Stimulated activated CD4-positive, alpha-beta T cell treated with anti-CD3 and anti-CD28 coated beads, Interleukin-15, amount 100 ng/mL, for 48 hours (primary cell): ENCODE results near the gene TYRP1.

Experiments
- DNase-seq, 2 donors: peaks; one replicate each; pipeline ENCODE4 v3.0.0-alpha.2; 2020; ENCODE audit warnings: low read depth in 2 of 2

Gene TYRP1

GRCh38 chr9:12730927-12731326 lies 37.7 kb downstream of the TYRP1 start:
- no peak for DNase-seq

DNA sequence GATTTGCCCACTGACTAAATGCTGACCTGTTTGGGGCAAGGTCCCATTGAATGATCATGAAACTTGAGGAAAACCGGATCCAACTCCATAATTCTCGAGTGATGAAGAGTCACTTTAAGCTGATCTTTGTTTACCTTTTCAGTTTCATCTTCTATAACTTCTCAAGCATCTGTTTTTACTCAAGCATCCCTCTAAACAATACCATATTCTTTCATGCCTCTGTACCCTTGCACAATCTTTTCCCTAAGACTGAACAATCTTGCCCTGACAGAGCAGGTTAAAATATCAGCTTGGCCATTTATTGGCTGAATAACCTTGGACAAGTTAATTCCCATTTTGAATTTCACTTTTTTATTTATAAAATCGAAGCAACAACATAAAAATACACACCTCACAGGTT lies 39.8 kb downstream of the TYRP1 start:
- no peak for DNase-seq

GRCh38 chr9:12735665-12736064 lies 42.5 kb downstream of the TYRP1 start:
- DNase-seq, result no peak

DNA sequence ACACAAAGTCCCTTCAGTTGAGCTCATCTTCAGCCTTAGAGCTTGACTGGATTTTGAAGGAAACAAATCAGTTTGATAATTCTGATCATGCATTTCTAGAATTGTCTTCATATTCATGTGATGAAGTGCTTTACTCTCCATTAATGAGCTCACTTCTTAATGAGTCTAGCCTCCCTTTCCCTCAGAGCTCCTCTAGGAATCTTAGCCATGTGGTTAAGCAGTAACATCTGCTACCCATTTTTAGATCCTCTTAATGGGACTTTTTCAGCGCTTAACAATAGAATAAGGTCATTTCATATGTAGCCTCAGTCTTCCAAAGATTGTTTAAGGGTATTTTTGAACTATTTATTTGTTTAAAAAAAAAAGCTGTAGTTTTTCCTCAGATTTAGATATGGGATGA lies 44.7 kb downstream of the TYRP1 start:
- DNase-seq, result no peak

- DNase-seq, result no peak
These were observed 45.9 kb downstream of the TYRP1 start for GRCh38 chr9:12739014-12739652.

DNA sequence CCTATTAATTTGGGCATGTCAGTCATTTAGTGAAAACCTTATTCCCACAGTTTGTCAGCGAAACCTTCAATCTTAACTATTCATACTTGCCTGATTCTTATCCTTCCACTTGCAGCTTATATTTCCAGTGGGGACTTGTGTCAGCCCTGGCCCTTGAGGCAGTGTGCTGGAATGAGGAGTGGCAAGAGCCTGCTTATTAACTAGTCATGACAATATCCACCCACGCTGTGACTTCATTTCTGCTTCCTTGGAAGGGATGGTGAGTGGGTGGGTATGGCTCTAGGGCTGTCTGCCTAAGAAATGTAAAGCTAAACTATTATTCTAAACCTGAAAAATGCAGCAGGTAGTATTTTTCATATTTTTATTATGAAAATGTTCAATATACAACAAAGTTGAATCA lies 47.7 kb downstream of the TYRP1 start:
- no peak for DNase-seq

DNA sequence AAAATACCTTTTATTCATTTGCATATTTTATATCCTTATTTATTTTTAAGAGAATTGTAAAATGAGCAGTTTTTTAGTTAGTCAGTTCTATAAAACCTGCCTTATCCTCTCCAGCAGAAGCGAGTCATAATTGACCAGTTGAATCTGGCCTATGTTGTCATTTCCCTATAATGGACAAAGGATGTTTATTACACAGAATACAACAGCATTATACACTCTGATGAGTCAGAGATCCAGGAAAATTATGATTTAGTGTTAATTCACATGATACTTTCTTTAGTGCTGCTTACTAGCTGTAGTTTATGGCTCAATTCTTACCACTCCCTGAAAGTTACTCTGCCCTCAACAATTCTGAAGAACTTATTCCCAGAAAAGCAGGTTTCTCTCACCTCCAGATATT lies 54.8 kb downstream of the TYRP1 start:
- no peak for DNase-seq

- no peak for DNase-seq
These were observed 55.8 kb downstream of the TYRP1 start for GRCh38 chr9:12748954-12749353.

GRCh38 chr9:12753931-12754330 lies 60.7 kb downstream of the TYRP1 start:
- no peak for DNase-seq

GRCh38 chr9:12759761-12760160 lies 66.6 kb downstream of the TYRP1 start:
- DNase-seq, result no peak
